Muscle of leg (tissue), 11 donors: Measurements from ENCODE around the gene NOP53. TPM values are rescaled to one million over a fixed set of nuclear protein-coding genes. Genes with fewer than 3 reads are reported as not detected.
A peak's percentile ranks its signal among the peaks of the same experiment; 100 is the strongest.
"Not testable (repeated sequence)": the region's sequence is repeated elsewhere in the genome, so short reads cannot be mapped to it uniquely, and the experiment has no call there.

Source experiments
- DNase-seq: peaks from one replicate; pipeline ENCODE4 v3.0.0; 2013
- H3K27ac ChIP-seq: one replicate; pipeline ENCODE4 v1.5.1; 2013; ENCODE audit warnings: mild to moderate bottlenecking, low read length, control low read depth
- H3K27me3 ChIP-seq: one replicate; pipeline ENCODE4 v1.6.1; 2013; ENCODE audit warnings: low read length; ENCODE audit not compliant: control insufficient read depth, insufficient read depth
- H3K36me3 ChIP-seq: one replicate; pipeline ENCODE4 v1.6.1; 2013; ENCODE audit warnings: low read length; ENCODE audit not compliant: control insufficient read depth, insufficient read depth
- H3K4me1 ChIP-seq: one replicate; pipeline ENCODE4 v1.6.1; 2013; ENCODE audit warnings: low read length; ENCODE audit not compliant: control insufficient read depth, insufficient read depth
- H3K4me3 ChIP-seq: one replicate; pipeline ENCODE4 v1.5.1; 2013; ENCODE audit warnings: low read length, control low read depth
- H3K9me3 ChIP-seq: replicated peaks from 2 replicates; pipeline ENCODE4 v1.6.1; 2013; ENCODE audit warnings: low read depth, low read length; ENCODE audit not compliant: control insufficient read depth
- WGBS: methylation state at CpG from one replicate; pipeline ENCODE4 v1.1.5; 2013; ENCODE audit warnings: missing lambda C conversion rate; ENCODE audit not compliant: insufficient coverage; 5-methylcytosine and 5-hydroxymethylcytosine counted together
- polyA plus RNA-seq, 8 donors: library from polyadenylated mRNA; unstranded; fragments of 120-200 nt; gene quantifications; one replicate each; pipeline versions ENCODE4 v1.2.1 to v1.2.3, GENCODE V29; 2013; ENCODE audit warnings: inconsistent platforms in 1 of 8, low replicate concordance in 1 of 8; ENCODE audit not compliant: insufficient read length in 8 of 8, insufficient read depth in 1 of 8
- total RNA-seq: library from RNA; stranded (reverse); fragments of 120-200 nt; gene quantifications from one replicate; pipeline ENCODE4 v1.2.4, GENCODE V29; 2013

The NOP53 gene
- total and polyA plus RNA-seq, 9 donors: 216 to 635 (median 586) TPM

DNA sequence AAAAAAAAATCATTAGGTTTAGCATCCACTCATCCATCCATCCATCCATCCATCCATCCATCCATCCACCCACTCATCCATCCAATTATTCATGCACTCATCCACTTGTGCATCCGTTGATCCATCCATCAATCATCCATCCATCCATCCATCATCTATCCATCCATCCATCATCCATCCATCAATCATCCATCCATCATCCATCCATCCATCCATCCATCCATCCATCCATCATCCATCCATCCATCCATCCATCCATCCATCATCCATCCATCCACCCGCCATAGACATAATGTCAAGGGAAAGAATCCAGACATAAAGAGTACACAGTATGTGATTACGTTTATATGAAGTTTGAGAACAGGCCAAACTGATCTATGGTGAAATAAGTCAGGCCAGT lies 24.2 kb downstream of the NOP53 start:
- Histone ChIP-seq H3K4me1 (peaks cover 9% of the 10 kb centered on the region), H3K4me3 (no peak overlapping the region), H3K36me3 (no peaks in the 10 kb centered on the region), H3K27me3 (no peaks in the 10 kb centered on the region), H3K9me3 (no peaks in the 10 kb centered on the region), H3K27ac (no peak overlapping the region)
- 70% methylated on average over 2 of the region's 3 CpGs for WGBS
- no peak for DNase-seq

- WGBS: 87% methylated on average over 4 of the region's 6 CpGs
- H3K4me1 ChIP-seq, H3K9me3 ChIP-seq, H3K4me3 ChIP-seq, H3K27me3 ChIP-seq, H3K27ac ChIP-seq, H3K36me3 ChIP-seq, DNase-seq: not testable (repeated sequence)
These were observed 25.9 kb downstream of the NOP53 start for GRCh38 chr19:47771291-47771690.

DNA sequence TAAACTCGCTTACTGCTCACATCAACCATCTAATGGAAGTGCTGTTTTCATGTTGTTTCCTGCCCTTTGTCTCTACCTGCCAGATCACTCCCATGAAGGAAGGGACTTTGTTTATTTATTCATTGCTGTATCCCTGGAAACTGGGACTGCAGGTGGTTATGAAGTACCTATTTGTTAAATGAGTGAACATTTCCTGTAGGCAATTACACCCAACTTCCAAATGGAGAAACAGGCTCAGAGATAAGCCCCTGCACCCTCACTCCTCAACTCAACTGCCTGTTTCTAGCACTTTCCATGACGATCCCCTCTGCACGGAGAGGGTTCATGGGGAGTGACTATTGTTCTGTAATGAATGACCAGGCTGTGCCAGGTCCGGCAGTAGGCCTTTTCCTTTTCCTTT lies 31.2 kb downstream of the NOP53 start:
- H3K4me3 ChIP-seq: no peak overlapping the region
- peak overlapping the region; percentile 55 for H3K27ac ChIP-seq
- WGBS: 60% methylated on average over 1 of the region's 4 CpGs
- H3K4me1 ChIP-seq: peaks cover 26% of the 10 kb centered on the region
- peaks cover 13% of the 10 kb centered on the region for H3K36me3 ChIP-seq
- H3K9me3 ChIP-seq: no peaks in the 10 kb centered on the region
- peak; percentile 43 for DNase-seq
- H3K27me3 ChIP-seq: no peaks in the 10 kb centered on the region

GRCh38 chr19:47777245-47778048 lies 32.1 kb downstream of the NOP53 start:
- peaks cover 31% of the 10 kb centered on the region for H3K4me1 ChIP-seq
- peaks cover 21% of the 10 kb centered on the region for H3K36me3 ChIP-seq
- 77% methylated on average over 2 of the region's 23 CpGs for WGBS
- H3K27me3 ChIP-seq, DNase-seq, H3K9me3 ChIP-seq: not testable (repeated sequence)
- peak overlapping the region; percentile 98 for H3K4me3 ChIP-seq
- peak overlapping the region; percentile 95 for H3K27ac ChIP-seq

- H3K36me3 ChIP-seq: peaks cover 27% of the 10 kb centered on the region
- H3K9me3 ChIP-seq: no peaks in the 10 kb centered on the region
- DNase-seq: peak; percentile 87
- H3K4me3 ChIP-seq: peak within 1 kb of the TSS; percentile 98
- H3K27me3 ChIP-seq: no peaks in the 10 kb centered on the region
- under 1% methylated on average over 47 of the region's 65 CpGs for WGBS
- peaks cover 34% of the 10 kb centered on the region for H3K4me1 ChIP-seq
- H3K27ac ChIP-seq: peak within 1 kb of the TSS; percentile 95
These were observed 33.0 kb downstream of the NOP53 start, which contains the start of gene SELENOW for GRCh38 chr19:47778049-47778953. Gene SELENOW, plus strand, starts transcription at chr19:47778703. Its CDS starts 83 bp downstream, at chr19:47778786.

DNA sequence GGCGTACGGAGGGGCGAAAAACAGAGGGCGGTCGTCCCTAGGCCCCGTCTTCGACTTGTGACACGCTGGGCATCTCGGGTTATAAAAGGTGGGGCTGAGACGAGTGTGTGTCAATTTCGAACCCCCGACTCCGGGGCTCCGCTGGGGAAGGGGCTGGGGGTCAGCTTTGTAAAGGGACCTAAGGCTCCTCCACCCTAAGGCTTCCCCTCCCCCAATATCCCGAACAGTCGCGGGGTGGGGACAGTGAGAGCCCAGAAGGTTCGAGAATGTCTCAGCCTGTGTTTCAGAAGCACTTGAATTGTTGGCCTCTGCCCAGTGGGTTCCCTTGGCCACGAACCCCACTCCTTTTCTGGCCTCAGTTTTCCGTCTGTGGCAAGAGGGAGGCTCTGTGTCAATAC lies 33.6 kb downstream of the NOP53 start:
- Histone ChIP-seq H3K27me3 (no peaks in the 10 kb centered on the region), H3K9me3 (no peaks in the 10 kb centered on the region), H3K27ac (peak overlapping the region; percentile 95), H3K4me1 (peaks cover 34% of the 10 kb centered on the region), H3K36me3 (peaks cover 33% of the 10 kb centered on the region), H3K4me3 (peak overlapping the region; percentile 98)
- WGBS: 0% methylated on average over 7 of the region's 20 CpGs
- peak; percentile 57 for DNase-seq

DNA sequence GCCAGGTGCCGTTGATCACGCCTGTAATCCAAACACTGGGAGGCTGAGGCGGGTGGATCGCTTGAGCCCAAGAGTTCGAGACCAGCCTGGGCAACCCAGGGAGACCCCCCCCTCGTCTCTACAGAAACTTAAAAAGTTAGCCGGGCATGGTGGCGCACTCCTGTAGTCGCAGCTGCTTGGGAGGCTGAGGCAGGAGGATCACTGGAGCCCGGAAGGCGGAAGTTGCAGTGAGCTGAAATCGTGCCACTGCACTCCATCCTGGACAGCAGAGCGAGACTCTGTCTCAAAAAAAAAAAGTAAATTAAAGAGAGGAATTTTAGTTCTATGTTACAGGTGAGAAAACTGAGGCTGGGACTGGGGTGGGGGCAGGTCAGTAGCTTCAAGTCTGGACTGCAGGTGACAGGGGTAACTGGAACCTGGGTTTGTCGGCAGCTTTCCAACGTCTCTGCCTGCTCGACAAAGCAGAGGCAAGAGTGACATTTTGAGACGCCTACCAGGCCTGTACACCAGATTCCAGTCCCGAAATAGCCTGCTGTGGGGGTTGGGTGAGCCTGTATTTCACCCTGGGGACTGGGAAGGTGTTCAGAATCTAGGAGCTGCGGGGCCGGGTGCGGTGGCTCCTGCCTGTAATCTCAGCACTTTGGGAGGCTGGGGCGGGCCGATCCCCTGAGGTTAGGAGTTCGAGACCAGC lies 34.3 kb downstream of the NOP53 start:
- Histone ChIP-seq H3K4me1 (peaks cover 41% of the 10 kb centered on the region), H3K9me3 (no peaks in the 10 kb centered on the region), H3K27ac (peak overlapping the region; percentile 95), H3K27me3 (no peaks in the 10 kb centered on the region), H3K36me3 (peaks cover 40% of the 10 kb centered on the region), H3K4me3 (peak overlapping the region; percentile 98)
- WGBS: 58% methylated on average over 22 of the region's 24 CpGs
- DNase-seq: peak; percentile 73

GRCh38 chr19:47780215-47780551 lies 34.8 kb downstream of the NOP53 start:
- H3K4me1 ChIP-seq: peaks cover 41% of the 10 kb centered on the region
- no peaks in the 10 kb centered on the region for H3K27me3 ChIP-seq
- H3K27ac ChIP-seq: peak overlapping the region; percentile 95
- H3K36me3 ChIP-seq: peaks cover 44% of the 10 kb centered on the region
- no peak for DNase-seq
- H3K4me3 ChIP-seq: peak overlapping the region; percentile 98
- 83% methylated on average over 3 of the region's 9 CpGs for WGBS
- H3K9me3 ChIP-seq: no peaks in the 10 kb centered on the region

GRCh38 chr19:47781590-47782262 lies 36.4 kb downstream of the NOP53 start:
- no peaks in the 10 kb centered on the region for H3K9me3 ChIP-seq
- peak; percentile 50 for DNase-seq
- peak overlapping the region; percentile 44 for H3K27ac ChIP-seq
- no peaks in the 10 kb centered on the region for H3K27me3 ChIP-seq
- peaks cover 47% of the 10 kb centered on the region for H3K4me1 ChIP-seq
- H3K4me3 ChIP-seq: no peak overlapping the region
- H3K36me3 ChIP-seq: peaks cover 51% of the 10 kb centered on the region
- WGBS: 66% methylated on average over 8 of the region's 9 CpGs
